NCI-H82 treated with DMSO at 0.1 percent for 48 hours (cell line): ENCODE measurements around the gene PAFAH1B2.
"Not testable (repeated sequence)": the region's sequence is repeated elsewhere in the genome, so short reads cannot be mapped to it uniquely, and the experiment has no call there.

Source experiments
- DNase-seq: peaks from one replicate; lab custom pipeline; 2025; ENCODE audit not compliant: unreplicated experiment; lab: John Stamatoyannopoulos, UW

The PAFAH1B2 gene, protein sequence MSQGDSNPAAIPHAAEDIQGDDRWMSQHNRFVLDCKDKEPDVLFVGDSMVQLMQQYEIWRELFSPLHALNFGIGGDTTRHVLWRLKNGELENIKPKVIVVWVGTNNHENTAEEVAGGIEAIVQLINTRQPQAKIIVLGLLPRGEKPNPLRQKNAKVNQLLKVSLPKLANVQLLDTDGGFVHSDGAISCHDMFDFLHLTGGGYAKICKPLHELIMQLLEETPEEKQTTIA

DNA sequence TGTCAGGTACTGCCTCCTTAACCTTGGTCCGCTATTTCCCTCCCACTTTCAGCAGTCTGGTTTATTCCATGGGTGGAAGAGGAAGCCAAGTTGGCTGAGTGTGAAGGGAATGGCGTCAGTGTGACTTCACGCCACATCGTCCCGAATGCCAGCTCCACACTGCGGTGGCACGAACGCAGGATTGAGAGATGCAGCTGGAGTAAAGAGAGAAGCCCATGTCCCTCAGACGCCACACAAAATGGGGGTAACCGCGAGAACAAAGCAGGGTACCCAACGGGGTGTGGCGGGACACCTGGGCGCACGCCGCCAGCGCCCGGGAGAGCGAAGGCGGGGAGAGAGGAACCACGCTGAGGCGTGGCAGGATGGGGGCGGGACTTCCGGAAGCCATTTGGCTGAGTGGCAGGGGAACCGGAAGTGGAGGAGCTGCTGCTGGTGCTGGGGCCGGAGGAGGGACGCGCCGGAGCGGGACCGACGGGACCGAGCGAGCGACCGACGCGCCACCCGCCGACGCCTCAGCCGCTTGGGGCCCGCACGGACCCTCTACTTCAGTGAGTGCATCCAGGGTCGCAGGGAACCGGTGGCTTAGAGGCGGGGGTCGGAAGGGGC lies at the start of gene PAFAH1B2:
PAFAH1B2 (plus strand) TSS at position 417 of the 606 bp plus-strand sequence. CDS start 8,161 bp downstream, outside the sequence.
- DNase-seq, result peak; percentile 57

GRCh38 chr11:117094776-117095175 lies 49.3 kb upstream of the PAFAH1B2 start:
- no peak for DNase-seq

GRCh38 chr11:117095284-117096161 lies 48.6 kb upstream of the PAFAH1B2 start:
- peak; percentile 12 for DNase-seq

DNA sequence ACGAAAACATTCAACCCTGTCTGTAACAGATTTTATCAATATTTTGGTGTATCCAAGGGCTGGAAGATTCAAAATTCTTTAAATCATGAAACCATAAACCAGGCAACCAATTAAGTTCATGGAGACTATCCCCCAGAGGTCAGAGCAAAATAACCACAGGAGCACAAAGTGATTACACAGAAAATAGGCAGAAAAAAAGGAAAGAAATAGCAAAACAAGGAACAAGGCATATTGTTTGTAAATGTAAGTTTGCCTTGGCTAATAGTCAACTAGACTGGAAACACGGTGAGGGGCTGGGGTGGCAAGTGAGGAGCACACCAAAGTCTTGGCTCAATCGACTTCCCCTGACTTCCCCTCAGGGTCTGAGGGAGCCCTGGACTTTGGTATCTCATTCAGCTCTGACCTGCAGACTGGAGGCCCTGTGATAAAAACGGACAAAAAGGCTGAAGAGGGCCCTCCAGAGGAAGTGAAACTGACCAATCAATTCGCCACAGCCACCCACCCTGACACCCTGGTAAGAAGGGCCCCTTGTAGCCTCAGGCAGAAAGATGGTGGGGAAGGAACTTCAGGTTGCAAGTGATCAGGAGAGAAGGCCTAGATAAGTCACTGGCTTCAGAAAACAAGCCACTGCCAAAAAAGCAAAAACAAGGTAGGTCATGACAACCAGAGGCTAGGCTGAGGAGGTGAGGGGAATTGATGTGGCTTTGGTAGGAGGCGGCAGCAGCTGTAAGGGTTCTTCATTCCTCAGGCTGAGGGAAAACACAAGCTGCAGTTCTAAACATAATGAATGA lies 47.7 kb upstream of the PAFAH1B2 start:
- no peak for DNase-seq

DNA sequence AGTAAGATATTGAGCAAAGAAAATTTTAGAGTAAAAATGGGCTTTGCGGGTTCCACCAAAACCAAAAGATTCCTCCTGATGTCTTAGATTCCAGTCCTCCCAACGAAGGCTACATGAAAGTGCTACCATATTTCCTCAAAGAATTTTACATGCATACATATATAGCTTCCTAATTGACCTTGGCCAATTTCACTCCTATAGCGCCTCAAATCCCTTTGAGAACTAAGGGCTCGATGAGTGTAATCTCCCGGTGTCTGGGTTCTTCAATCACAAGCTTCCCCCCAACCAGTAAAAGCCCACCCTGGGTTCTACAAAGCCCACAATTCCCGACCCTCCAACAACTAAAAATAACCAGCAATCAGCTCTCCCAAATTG lies 47.1 kb upstream of the PAFAH1B2 start:
- DNase-seq, result no peak

DNA sequence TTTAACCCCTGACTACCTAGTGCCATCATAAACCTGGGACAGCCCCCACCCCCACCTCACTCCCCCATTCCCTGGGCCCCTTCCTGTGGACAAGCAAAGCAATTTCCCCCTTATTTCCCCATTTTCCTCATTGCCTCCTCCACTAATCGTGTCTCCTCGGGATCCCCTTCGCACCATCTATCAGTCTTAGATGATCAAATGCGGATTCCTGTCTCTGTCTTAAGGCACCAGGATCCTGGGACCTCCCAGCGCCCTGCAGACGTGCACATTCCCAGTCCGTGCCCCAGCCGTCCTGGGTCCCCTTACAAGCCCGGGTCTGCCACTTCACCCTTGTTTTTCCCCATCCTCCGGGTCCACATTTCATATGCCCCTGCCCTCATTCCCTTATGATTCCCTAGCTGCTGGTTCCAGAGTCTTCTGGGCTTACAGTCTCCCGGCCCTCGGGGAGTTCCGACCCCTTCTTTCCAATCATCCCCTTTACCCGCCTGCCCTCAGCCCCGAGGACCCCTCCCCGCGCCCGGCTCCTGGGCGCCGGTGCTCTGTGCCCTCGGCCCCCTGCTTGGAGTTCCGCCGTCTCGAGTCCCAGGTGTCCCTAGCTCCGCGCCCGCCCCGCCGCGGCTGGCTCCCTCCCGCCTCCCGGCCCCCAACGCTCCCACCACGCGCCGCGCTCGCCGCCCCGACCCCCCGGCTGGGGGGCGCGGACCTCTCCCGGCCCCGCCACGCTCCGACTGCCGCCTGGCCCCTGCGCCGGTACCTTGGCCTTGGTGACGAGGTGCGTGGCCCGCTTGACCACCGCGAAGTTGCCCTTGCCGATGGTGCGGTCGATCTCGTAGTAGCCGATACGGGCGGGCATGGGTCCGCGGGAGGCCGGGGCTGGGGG lies 46.5 kb upstream of the PAFAH1B2 start:
- DNase-seq, result no peak

DNA sequence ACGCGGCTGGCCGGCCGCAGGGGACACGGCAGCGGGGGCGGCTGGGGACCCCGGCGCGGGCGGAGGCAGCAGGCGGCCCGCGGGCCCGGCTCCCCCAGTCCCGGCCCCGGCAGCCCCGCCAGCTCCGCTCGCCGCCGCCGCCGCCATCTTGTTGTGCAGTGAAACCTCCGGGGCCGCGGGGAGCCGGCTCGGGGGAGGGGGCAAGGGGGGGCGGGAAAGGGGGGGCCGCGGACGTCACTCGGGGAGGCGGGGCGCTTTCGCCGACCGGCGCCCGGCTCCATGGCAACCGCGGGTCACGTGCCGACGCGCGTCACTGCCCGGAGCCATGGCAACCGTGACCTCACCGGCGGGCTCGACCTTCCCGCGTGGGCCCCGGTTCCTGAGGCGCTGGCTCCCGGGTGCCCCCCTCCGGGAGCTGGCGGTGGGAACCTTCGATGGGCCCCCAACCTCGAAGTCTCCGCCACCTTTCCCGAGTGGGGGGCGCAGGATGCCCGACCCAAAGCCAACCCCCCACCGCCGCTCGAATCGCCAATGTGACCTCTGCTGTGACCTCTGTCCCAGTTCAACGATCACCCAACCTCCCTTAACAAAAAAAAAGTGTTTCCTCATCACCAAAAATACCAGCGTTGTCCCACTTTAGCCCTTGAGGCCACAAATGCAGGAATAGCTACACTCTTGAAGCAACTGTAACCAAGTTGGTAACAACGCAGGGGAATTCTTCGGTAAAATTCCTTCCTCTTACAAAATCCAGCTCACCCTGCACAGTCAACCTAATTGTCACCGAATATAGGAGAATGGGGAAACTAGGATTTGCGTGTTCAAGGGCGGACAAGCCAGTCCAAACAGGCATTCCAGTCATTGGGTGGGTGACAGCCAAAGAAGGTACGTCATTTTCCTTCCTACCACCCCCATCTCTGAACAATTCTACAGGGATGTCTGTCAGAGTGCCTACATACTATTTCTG lies 45.5 kb upstream of the PAFAH1B2 start, which contains the start of gene SIK3:
SIK3 (minus strand) TSS at position 160 of the 964 bp plus-strand sequence; CDS start at position 147, 13 bp downstream.
- peak; percentile 46 for DNase-seq

DNA sequence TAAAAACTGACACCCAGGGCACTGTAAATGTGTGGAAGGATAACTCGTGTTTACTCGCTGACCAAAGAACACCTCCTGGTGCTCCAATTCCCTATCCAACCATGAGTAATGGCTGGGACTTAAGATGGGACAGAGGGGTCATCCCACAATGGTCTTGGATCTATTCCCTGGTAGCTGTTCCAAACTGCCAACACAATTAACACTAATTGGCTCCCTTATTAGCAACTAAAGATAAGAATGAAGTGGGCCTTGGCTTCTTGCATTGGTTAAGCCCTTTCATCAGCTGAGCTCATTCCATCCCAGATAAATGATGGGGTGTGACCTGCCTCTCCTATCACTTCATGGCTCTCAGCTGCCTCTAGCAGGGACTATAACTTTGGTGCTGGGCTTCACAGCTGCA lies 44.4 kb upstream of the PAFAH1B2 start:
- DNase-seq, result no peak

DNA sequence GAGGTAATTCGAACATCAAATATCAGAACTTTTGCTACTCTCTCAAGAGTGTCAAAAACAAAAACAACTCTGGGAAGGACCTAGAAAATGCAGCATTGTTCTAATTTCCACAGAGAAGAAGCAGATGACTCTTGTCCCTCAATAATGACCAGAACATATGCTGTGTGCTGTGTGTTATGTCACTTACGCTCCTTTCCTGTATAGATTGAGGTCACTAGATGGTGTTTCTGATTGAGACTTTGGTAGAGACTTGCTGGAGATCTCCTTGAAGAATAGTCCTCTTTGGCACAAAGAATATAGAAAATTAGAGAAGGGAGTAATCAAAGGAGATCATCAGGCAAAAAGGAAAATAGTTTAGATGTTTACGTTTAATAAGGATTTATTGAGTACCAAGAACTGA lies 43.5 kb upstream of the PAFAH1B2 start:
- no peak for DNase-seq

GRCh38 chr11:117107701-117108590 lies 36.1 kb upstream of the PAFAH1B2 start:
- DNase-seq, result no peak

DNA sequence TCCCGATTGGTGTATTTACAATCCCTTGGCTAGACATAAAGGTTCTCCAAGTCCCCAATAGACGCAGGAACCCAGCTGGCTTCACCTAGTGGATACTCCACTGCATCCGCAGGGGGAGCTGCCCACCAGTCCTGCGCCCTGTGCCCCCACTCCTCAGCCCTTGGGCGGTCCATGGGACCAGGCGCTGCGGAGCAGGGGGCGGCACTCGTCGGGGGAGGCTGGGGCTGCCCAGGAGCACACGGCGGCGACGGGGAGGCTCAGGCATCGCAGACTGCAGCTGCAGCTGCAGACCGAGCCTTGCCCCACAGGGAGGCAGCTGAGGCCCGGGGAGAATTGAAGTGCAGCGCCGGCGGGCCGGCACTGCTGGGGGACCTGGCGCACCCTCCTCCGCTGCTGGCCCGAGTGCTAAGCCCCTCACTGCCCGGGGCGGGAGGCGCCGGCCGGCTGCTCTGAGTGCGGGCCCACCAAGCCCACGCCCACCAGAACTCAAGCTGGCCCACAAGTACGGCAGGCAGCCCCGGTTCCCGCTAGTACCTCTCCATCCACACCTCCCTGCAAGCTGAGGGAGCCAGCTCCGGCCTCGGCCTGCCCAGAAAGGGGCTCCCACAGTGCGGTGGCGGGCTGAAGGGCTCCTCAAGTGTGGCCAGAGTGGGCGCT lies 33.7 kb upstream of the PAFAH1B2 start:
- no peak for DNase-seq

- DNase-seq, result not testable (repeated sequence)
Measured at GRCh38 chr11:117112497-117112896, 31.6 kb upstream of the PAFAH1B2 start.

DNA sequence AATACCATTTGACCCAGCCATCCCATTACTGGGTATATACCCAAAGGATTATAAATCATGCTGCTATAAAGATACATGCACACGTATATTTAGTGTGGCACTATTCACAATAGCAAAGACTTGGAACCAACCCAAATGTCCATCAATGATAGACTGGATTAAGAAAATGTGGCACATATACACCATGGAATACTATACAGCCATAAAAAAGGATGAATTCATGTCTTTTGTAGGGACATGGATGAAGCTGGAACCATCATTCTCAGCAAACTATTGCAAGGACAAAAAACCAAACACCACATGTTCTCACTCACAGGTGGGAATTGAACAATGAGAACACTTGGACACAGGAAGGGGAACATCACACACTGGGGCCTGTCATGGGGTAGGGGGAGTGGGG lies 31.1 kb upstream of the PAFAH1B2 start:
- DNase-seq, result not testable (repeated sequence)

- DNase-seq, result no peak
Measured at GRCh38 chr11:117117681-117118080, 26.4 kb upstream of the PAFAH1B2 start.

GRCh38 chr11:117121176-117121575 lies 22.9 kb upstream of the PAFAH1B2 start:
- no peak for DNase-seq

GRCh38 chr11:117122556-117122955 lies 21.5 kb upstream of the PAFAH1B2 start:
- DNase-seq, result no peak

GRCh38 chr11:117126223-117126965 lies 17.7 kb upstream of the PAFAH1B2 start:
- no peak for DNase-seq
